Epithelial cell of esophagus (primary cell): ENCODE data around the gene MMP28.
A peak's percentile ranks its signal among the peaks of the same experiment; 100 is the strongest.

Experiments
- DNase-seq: peaks from one replicate; pipeline ENCODE4 v3.0.0; 2010; ENCODE audit warnings: low read depth
- H3K4me3 ChIP-seq: 2 replicates; pipeline ENCODE4 v1.5.1; 2011; ENCODE audit warnings: mild to moderate bottlenecking, low read length, control low read depth
- CTCF ChIP-seq: IDR thresholded peaks from 2 replicates; pipeline ENCODE4 v1.5.1; 2011; ENCODE audit warnings: low read depth, mild to moderate bottlenecking, low read length, control low read depth, inconsistent platforms; ENCODE audit not compliant: insufficient read depth; ENCODE audit errors: missing control alignments

The MMP28 gene

GRCh38 chr17:35795007-35795870 is at the start of gene MMP28:
Gene MMP28 (minus strand): TSS chr17:35795641. CDS start chr17:35795377, 264 bp downstream.
- DNase-seq, result peak; percentile 70
- peak within 1 kb of the TSS; percentile 73 for H3K4me3 ChIP-seq
- no peak for TF ChIP-seq CTCF

- TF ChIP-seq CTCF, result no peak
- DNase-seq, result no peak
- no peak overlapping the region for H3K4me3 ChIP-seq
Observed at GRCh38 chr17:35844547-35844946, 49.1 kb upstream of the MMP28 start.

GRCh38 chr17:35843698-35844097 is 48.3 kb upstream of the MMP28 start:
- DNase-seq, result no peak
- H3K4me3 ChIP-seq, result no peak overlapping the region
- TF ChIP-seq CTCF, result no peak

- TF ChIP-seq CTCF, result no peak
- H3K4me3 ChIP-seq, result no peak overlapping the region
- no peak for DNase-seq
Observed at GRCh38 chr17:35842239-35842638, 46.8 kb upstream of the MMP28 start.

- H3K4me3 ChIP-seq, result no peak overlapping the region
- peak; percentile 14 for DNase-seq
- TF ChIP-seq CTCF, result no peak
Observed at GRCh38 chr17:35841505-35841904, 46.1 kb upstream of the MMP28 start.

- H3K4me3 ChIP-seq, result no peak overlapping the region
Observed at GRCh38 chr17:35841101-35841500, 45.7 kb upstream of the MMP28 start.

More at GRCh38 chr17:35841101-35841500, 45.7 kb upstream of the MMP28 start:
- no peak for TF ChIP-seq CTCF
- DNase-seq, result no peak
